Central memory CD4-positive, alpha-beta T cell (primary cell): ENCODE results near the gene SLC6A3.
A peak's percentile ranks its signal among the peaks of the same experiment; 100 is the strongest.

Experiments used
- DNase-seq: peaks from one replicate; pipeline ENCODE4 v3.0.0; 2022

The SLC6A3 gene

GRCh38 chr5:1345876-1346626 lies 99.2 kb downstream of the SLC6A3 start:
- no peak for DNase-seq

GRCh38 chr5:1344975-1345838 lies 100.0 kb downstream of the SLC6A3 start, which contains the start of gene CLPTM1L:
Gene CLPTM1L, minus strand, starts transcription at chr5:1345099. Its CDS starts 258 bp downstream, at chr5:1344841.
- DNase-seq = peak; percentile 89

GRCh38 chr5:1343931-1344901 lies 101.0 kb downstream of the SLC6A3 start:
- DNase-seq = no peak

GRCh38 chr5:1343315-1343751 lies 101.9 kb downstream of the SLC6A3 start:
- no peak for DNase-seq
